Measurements from ENCODE around the gene TM9SF3. TPM values are rescaled to one million over a fixed set of nuclear protein-coding genes. Genes with fewer than 3 reads are reported as not detected.

Gene TM9SF3
- total and polyA plus RNA-seq, 2 of the 4 experiments (the other 2 are of a cell fraction): 33.7 to 61.8 TPM

DNA sequence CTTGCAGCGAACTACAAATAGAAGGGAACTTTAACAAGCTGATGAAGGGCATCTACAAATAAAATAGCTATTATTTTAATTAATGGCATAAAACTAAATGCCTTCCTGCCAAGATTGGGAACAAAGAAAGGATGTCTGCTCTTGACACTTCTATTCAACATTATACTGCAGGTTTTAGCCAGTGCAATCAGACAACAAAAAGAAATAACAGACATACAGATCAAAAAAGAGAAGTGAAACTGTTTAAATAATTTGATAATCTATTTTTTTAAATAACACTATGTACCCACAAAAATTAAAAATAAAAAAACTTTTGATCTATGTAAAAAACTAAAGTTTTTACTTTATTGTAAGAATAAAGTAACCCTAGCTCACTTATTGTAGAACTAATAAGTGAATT lies 50.7 kb downstream of the TM9SF3 start:
- H2BK5ac ChIP-seq (ENCODE audit: low read depth, low read length, poor library complexity, severe bottlenecking): no peak overlapping the region
- WGBS, 2 experiments (ENCODE audit: extremely low coverage in 2 of 2, insufficient read length in 1 of 2): no CpG with 5 or more reads among the region's 1 CpG
- dilution Hi-C loops (cut with HindIII; ENCODE audit: low sequenced_read_pairs, unreplicated experiment) (no loop called here), in situ Hi-C loops (cut with MboI; ENCODE audit: low sequenced_read_pairs) (no loop called here), intact Hi-C loops (cut with micrococcal nuclease) (no loop called here)
- no peak overlapping the region for H3K23ac ChIP-seq (ENCODE audit: low read depth, low read length)
- no peak overlapping the region for H3K27ac ChIP-seq (ENCODE audit: insufficient read depth, low read length)
- H4K8ac ChIP-seq (ENCODE audit: low read depth in 2 of 2, low read length in 2 of 2): no peak overlapping the region
- DNase-seq (no peak), ATAC-seq (ENCODE audit: low read depth) (no peak)
- H2BK120ac ChIP-seq (ENCODE audit: low read depth, low read length): no peak overlapping the region
- CTCF ChIA-PET: interaction anchor here (0.6 kb wide), 1 partner anchor 9 kb away, joined by 4 read pairs; no protein-coding TSS in a partner anchor
- no peak overlapping the region for H3K4me3 ChIP-seq (ENCODE audit: insufficient read depth, low read depth, low read length)
- no peak overlapping the region for H3K4ac ChIP-seq (ENCODE audit: low read depth, low read length)
- H2AK5ac ChIP-seq (ENCODE audit: low read depth, low read length): no peak overlapping the region
- POLR2A ChIA-PET (ENCODE audit: unreplicated experiment): no interaction called here
- peaks cover 21 to 29% of the 10 kb centered on the region in 2 experiments for H3K79me1 ChIP-seq (ENCODE audit: low read depth in 1 of 2, low read length in 2 of 2)
- no peak overlapping the region for H4K5ac ChIP-seq (ENCODE audit: low read depth, low read length)
- H2BK15ac ChIP-seq (ENCODE audit: low read depth, low read length): no peak overlapping the region
- H3K56ac ChIP-seq (ENCODE audit: extremely low read depth, insufficient read depth, low read length): no peak overlapping the region
- H2AK9ac ChIP-seq (replicated peaks; ENCODE audit: low read depth, low read length, poor library complexity): no peak overlapping the region
- H3K9ac ChIP-seq (ENCODE audit: low read depth, low read length): no peak overlapping the region
- peaks cover 15% of the 10 kb centered on the region for H3K36me3 ChIP-seq (ENCODE audit: control insufficient read depth, insufficient read depth, low read length)
- no peak overlapping the region for H3K14ac ChIP-seq (replicated peaks; ENCODE audit: low read depth, low read length)
- H3K27me3 ChIP-seq (ENCODE audit: control insufficient read depth, insufficient read depth, low read length): no peaks in the 10 kb centered on the region
- no peak overlapping the region for H3K4me2 ChIP-seq (ENCODE audit: low read depth, low read length)
- no peak overlapping the region for H2AFZ ChIP-seq (replicated peaks; ENCODE audit: low read length, poor library complexity)
- H4K91ac ChIP-seq (ENCODE audit: insufficient read depth, low read depth, low read length): no peak overlapping the region
- H3K9me1 ChIP-seq (ENCODE audit: insufficient read depth, low read length): peaks cover 2% of the 10 kb centered on the region; the same call in 1 of the 2 replicates
- H2BK20ac ChIP-seq (ENCODE audit: low read depth, low read length): no peak overlapping the region
- H3K9me3 ChIP-seq (ENCODE audit: control insufficient read depth, insufficient read depth, low read length): no peaks in the 10 kb centered on the region
- BruUV-seq (replicated peaks): no TSS peak
- peaks cover 13% of the 10 kb centered on the region; the same call in 1 of the 2 replicates for H4K20me1 ChIP-seq (ENCODE audit: insufficient read depth, low read length)
- no peak overlapping the region for H3K18ac ChIP-seq (ENCODE audit: low read depth, low read length)
- TF ChIP-seq NFE2L2 (IDR thresholded peaks at IDR 0.05; ENCODE audit: low read depth, low read length): no peak
- no peak for TF ChIP-seq ELK1 (IDR thresholded peaks at IDR 0.05; ENCODE audit: borderline replicate concordance, low read depth, low read length)
- TF ChIP-seq SMC3 (IDR thresholded peaks at IDR 0.05; ENCODE audit: low read depth, low read length): no peak
- no peak for TF ChIP-seq USF2 (IDR thresholded peaks at IDR 0.05; ENCODE audit: low read depth, low read length)
- no peak for TF ChIP-seq BHLHE40 (IDR thresholded peaks at IDR 0.05; ENCODE audit: low read depth, low read length)
- no peak for TF ChIP-seq MAZ (IDR thresholded peaks at IDR 0.05; ENCODE audit: borderline replicate concordance, low read depth, low read length)
- TF ChIP-seq CHD1 (IDR thresholded peaks at IDR 0.05; ENCODE audit: low read depth, low read length): no peak
- TF ChIP-seq FOS (IDR thresholded peaks at IDR 0.05; ENCODE audit: low read depth, low read length): no peak
- no peak for TF ChIP-seq POLR2A (IDR thresholded peaks at IDR 0.05; ENCODE audit: low read depth, low read length)
- no peak for TF ChIP-seq MAFK (IDR thresholded peaks at IDR 0.05; ENCODE audit: low read depth, low read length)
- no peak for TF ChIP-seq RAD21 (IDR thresholded peaks at IDR 0.05; ENCODE audit: low read length)
- no peak for TF ChIP-seq MXI1 (IDR thresholded peaks at IDR 0.05; ENCODE audit: borderline replicate concordance, low read depth, low read length)
- no peak for TF ChIP-seq RCOR1 (IDR thresholded peaks at IDR 0.05; ENCODE audit: insufficient replicate concordance, low read length)
- TF ChIP-seq RFX5 (IDR thresholded peaks at IDR 0.05; ENCODE audit: low read depth, low read length): no peak
- peaks cover 1% of the 10 kb centered on the region; the same call in 1 of the 2 replicates for H3K4me1 ChIP-seq (ENCODE audit: control insufficient read depth, insufficient read depth, low read length)
